NCI-H345 treated with DMSO at 0.1 percent for 48 hours (cell line): ENCODE measurements around the gene PLPP3.

Source experiments
- DNase-seq: peaks from one replicate; lab custom pipeline; 2025; ENCODE audit not compliant: unreplicated experiment; lab: John Stamatoyannopoulos, UW

PLPP3 gene

DNA sequence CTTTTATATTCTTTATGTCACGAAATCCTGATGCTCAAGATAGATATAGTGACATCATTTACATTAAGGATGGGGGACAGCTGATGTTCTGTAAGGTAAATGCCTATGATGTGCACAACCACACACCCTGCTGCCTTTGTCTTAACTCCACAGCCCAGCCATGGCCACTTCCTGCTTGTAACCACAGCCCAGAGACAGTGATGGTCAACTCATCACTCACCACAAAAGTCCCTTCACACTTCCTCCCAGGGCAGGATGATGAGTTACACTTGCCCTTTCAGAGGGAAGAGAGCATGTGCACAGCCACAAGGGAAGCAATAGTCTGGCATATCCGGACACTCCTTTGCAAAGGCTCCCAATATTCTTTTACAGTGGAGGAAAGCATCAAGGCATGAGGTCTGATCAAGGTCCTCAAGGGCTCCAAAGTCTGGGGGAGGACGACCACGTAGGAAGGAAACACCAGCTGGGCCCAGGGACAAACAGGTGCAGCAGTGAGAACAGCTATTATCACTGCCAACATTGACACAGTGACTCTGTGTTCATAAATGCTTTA is 53.8 kb downstream of the PLPP3 start:
- no peak for DNase-seq

DNA sequence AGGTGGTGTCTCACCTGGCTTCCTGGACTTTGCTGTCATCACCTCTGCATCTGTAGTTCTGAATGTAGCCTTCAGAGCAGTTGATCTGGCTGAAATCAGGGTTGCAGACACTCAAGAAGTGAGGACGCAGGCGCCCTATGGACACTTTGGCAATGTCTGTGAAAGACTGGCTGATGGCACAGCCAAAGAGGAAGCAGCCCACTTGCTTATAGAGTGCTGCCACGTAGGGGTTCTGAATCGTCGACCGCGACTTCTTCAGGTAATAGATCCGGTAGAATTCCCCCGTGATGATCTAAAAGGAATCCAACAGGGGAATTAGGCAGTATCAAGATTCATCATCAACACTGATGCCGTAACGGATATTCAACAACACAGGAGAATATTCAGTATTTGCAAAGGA is 55.1 kb downstream of the PLPP3 start:
- DNase-seq: no peak

DNA sequence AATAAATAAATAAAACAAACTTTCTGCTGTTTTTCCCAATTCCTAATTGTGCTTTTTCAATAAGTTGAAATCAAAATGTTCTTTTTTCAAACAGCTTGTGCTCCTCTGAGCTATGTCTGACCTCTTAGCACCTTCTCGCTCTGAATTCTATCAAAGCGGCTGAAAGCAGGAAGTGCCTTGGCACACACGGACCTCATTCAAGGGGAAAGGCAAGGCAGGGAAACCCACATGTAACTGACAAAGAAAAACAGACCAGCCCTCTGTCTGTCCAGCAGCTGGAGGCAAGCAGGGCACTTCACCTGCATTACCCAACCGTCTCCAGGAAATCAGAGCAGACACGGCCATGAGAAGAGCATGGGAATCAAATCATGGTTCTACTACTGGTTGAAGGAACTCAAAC is 56.7 kb downstream of the PLPP3 start:
- no peak for DNase-seq

DNA sequence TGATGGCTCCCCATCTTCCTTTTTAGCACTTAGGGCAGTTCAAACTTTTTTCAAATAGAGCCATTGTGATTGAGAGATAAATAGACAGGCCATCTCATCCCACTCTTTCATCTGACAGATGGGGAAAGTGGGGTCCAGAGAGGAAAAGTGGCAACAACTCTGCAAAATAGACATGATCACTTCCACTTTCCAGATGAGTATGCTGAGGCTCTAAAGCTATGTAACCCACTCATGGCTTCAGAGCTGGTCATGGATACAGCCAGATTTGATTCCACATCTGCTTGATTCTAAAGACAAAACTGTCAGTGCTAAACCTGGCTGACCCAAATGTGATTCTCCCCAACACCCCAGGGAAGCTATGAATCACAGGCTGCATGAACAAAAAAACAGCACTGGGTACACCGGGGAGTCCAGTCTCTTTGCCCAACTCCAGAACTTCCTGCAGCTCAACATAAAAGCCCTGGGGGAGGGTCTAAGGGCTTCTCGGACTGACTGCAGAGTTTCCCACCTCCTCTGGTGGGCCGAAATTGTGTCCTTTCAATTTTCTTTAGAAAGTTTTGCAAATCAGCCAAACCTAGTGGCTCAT is 59.3 kb downstream of the PLPP3 start:
- DNase-seq: no peak

DNA sequence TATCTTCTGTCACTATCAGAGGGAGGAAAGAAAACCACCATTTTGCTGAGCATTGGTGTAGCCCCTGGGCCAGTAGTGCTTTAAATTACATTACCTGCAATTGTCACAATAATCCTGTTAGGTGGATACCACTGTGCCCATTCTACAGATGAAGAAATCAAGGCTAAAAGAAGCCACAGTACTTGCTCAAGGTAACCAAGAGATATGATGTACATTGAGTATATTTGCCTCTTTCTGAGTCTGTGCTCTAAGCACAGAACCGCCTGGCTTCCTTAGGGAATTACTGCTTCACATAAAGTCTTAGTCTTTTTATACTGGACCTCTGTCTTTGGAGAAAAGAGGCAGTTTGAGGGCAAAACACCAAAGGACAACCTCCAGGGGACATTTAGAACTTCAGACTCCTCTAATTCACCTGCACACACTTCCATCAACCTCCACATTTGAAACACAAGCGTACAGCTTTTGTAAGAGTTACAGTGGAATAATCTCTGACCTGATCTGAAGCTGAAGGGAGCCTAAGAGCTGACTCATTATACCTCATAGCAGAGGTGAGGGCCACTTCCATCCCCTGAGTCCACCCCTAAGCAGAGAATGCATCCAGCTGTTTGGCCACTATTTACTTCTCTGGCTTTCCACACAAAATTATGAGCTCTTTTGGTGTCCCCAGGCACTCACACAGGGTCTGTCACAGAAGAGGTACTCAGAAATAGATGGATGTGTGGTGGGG is 61.8 kb downstream of the PLPP3 start:
- no peak for DNase-seq

DNA sequence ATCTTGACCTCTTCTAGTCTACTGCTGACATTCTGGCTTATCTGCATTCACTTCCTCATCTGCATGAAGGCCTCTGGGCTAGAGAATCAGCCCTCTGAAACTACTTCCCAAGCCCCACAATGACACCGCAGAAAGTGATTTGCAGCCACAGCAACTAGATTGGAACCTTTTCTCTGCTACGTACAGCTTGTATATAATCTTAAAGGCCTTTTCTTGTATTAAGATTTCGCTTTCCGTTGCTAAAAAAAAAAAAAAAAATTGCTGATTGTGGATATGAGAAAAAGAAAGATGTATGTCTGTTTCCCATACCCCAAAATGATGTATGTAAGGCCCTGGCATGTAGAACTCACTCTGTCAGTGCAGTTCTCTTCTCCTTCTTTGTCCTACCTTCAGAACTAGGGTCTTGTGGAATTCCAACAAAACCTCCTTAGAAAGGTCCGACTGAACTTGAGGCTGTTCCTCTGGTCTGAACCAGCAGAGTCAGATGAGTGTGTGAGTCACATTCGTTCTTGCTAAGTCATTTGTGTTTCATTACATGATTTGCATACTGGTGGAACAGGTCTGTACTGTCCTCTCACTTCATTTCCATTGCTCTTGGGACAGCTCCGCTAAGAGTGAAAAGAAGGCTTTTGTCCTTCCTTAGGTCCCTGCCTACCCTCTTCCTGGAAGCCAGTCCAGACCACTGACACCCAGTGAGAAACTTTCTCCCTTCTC is 62.7 kb downstream of the PLPP3 start:
- DNase-seq: peak; percentile 27

DNA sequence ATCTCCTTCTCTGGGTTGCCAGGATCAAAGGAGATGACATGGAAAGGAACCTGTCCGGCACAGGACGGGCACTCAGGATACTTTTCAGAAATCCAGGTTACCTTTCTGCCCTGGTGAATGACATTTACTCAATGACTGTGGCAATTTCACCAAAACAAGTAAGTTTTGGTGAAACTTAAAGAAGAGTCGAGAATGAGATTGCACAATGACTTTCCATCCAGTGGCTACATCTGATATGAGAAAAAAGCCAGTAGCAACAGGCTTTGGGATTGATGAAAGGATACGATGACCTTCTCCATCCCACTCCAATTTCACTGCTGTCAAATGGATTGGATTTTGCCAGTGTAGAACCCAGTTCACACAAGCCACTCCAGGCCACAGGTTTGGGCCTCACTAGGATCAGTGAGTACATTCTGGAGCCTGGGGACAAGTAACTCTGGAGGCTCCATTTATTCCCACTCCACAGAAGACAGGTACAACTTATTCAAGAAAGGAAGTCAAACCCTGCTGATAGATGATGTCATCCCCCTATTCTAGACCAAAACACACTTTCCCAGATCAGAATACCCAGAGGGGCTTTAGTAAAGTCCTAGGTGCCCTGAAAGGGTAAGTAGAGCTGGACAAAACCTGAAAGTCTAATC is 63.3 kb downstream of the PLPP3 start:
- DNase-seq: no peak

DNA sequence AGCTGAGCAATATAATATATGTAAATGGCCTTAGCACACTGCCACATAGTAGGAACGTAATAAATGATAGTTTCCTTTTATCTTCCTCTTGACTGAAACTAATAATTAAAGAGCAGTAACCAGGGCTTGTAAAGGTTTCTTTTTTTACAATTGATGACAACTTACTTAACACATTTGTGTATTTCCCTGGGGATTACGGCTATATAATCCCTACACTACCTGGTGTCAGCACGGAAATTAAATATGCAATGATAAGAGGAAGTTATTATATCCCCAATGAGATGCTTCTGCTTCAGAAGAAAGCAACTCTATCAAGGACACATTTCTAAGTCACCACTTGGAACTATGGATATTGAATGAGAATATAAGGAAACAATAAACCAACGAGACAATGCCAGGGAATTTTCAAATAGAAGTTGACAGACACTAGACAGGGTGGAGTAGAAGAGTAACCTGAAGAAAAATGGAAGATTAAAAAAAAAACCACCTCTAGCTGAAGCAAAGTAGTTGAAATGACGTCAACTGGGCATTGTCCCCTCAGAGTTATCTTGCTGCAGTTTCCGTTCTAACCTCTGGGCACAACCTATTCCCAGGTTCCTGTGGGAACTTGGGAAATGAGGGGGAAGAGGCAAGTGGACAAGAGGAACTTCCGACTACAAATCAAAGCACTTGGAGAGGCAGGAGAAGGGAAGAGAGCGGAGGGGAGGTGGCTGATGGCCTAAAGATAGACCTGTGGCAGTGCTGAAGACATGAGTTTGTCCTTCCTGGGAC is 66.5 kb downstream of the PLPP3 start:
- DNase-seq: no peak

DNA sequence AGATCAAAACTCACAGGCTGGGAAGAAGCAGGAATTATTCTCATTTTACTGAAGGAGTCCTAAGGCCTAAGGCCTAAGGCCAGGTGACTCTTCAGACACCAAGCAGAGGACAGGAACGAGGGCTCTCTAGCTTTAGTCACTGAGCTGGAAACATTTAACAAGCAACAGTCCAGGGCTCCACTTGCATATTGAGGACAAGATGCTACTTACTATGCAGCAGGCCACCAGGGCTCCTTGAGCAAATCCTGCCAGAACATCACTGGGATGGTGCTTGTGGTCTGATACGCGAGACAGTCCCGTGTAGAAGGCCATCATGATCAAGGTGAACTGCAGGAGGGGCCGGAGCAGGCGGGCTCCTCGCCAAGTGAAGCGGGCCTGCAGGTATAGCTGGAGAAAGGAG is 67.6 kb downstream of the PLPP3 start:
- no peak for DNase-seq

DNA sequence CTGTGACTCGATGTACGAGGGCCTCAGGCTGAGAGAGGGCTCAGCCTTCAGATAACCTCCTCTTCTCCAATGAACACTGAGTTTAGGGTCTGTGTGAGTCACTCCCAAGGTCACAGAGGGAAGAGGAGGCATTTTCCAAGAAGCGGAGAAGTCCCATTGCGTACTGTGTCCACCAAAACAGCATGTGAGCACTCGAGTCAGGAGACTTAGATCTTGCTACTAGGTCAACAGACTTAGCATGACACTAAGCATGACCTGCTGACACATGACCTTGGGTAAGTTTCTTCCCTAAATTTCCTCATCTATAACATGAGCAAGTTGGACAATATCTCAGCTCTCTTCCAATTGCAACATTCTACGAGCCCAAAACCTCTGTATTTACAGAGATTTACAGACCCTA is 68.0 kb downstream of the PLPP3 start:
- no peak for DNase-seq

DNA sequence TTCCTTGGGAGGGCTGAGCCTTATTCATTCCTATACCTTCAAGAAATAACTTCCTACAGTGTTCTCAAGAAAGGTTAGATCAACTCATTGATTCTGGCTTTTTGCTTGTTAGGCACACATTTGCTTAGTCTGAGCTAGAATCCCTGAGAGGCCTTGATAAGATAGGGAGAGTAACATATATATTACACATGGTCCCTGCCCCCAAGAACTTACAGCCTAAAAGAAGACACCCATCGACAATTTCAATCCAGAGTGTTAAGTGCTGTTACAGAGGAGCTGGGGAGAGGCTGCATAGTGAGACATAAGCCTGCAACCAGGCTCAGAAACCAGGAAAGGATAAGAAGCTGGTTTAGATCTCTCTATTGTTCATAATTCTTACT is 68.7 kb downstream of the PLPP3 start:
- no peak for DNase-seq

DNA sequence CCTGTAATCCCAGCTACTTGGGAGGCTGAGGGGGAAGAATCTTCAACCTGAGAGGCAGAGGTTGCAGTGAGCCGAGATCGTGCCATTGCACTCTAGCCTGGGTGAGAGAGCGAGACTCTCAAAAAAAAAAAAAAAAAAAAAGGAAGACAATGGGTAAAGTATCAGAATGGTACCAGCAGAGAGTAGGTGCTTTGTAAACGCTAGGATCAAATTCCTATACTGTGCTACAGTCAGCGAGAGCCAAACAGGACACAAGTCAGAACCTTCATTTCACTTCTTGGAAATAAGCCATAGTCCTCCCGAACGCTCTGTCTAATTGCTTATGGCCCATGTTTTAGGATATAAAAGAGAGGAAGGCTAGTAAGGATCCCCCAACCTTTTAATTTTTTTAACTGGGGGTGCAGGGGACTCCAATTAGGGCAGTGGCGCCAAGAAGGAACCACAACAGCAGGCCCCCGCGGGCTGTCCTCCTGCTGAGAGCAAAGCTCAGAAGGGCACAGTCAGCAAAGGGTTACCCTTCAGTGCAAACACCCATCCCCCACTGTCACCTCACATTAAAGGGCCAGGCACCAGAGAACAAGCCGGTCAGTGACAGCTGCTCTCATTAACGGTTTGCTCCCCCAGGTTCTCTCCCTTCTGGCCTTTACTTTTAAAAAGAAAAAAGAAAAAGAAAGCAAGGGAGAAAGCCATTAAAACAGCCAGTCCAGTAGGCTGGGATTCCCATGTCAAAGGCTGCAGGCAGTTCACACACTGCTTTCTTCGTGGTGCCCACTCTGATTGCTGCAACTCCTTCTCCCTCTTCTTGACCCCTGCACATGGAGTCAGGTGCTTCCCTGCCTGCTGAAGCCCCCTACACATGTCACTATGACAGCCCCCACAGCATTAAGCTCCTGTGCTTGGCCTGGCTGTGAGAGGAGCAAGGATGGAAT is 69.4 kb downstream of the PLPP3 start:
- no peak for DNase-seq

DNA sequence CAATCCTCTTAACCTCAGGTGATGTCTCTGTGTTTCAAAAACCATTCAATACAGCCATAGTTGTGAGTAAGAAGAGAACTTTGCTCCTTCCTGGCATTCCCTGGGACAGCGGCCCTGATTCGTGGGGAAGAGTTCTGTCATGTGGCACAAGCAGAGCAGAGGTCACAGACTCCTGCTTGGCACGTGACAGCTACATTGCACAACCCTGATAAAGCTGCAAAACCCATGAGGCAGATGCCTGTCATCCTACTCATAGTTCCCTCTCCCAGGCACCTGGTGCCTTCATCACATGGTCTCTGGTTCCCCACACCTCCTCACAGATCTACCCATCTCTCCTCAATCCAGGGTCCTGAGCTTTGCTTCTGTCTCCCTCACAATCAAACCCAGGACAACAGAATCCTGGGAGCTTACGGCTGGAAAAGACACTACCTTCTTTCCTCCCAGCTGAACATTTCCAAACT is 70.8 kb downstream of the PLPP3 start:
- DNase-seq: no peak

DNA sequence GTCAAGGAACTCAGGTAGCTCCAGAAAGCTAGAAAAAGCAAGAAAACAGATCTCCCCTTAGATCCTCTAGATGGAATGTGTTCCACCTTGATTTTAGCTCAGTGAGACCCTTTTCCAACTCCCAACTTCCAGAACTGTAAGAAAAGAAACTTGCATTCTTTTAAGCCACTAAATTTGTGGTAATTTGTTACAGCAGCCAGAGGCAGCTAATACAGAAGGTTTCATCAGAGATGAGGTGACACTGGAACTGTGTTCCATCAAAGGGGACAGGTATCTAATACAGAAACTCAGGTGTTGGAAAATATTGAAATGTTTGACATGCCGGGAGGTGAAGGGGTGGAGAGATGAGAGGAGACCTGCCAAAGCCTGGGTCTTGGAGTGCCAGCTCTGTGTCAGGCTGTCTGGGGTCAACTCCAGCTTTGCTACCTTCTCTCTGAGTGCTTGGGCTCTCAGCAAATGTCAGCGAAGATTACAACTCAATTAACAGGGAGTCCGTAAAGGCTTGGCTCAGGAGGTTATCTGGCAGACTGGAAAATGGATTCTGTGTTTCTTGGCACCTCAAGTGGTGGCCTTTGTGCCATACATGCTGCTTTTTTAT is 71.3 kb downstream of the PLPP3 start:
- DNase-seq: no peak

DNA sequence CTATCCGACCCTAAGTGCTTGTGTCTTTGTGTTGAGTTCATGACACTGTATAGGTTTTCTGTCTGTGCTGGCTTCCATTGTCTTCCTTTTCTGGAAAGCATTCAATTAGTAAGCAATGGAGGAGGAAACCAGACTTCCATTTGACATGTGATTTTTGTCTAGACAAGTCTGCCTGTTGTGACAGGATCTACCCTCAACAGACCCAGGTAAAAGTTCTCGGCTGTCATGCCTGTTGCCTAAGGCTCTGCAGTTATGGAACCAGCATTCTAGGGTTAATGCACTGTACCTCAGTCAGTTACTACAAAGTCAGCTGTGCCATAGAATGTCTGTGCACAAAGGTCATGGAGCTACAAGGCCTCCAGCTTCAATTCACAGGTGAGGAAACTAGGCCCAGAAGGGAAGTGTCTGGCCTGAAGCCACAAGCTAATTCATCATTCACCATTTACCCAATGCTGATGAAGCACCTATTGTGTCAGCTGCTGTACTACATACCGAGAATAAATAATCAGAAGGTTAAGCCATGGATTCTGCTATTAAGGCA is 72.3 kb downstream of the PLPP3 start:
- DNase-seq: no peak

DNA sequence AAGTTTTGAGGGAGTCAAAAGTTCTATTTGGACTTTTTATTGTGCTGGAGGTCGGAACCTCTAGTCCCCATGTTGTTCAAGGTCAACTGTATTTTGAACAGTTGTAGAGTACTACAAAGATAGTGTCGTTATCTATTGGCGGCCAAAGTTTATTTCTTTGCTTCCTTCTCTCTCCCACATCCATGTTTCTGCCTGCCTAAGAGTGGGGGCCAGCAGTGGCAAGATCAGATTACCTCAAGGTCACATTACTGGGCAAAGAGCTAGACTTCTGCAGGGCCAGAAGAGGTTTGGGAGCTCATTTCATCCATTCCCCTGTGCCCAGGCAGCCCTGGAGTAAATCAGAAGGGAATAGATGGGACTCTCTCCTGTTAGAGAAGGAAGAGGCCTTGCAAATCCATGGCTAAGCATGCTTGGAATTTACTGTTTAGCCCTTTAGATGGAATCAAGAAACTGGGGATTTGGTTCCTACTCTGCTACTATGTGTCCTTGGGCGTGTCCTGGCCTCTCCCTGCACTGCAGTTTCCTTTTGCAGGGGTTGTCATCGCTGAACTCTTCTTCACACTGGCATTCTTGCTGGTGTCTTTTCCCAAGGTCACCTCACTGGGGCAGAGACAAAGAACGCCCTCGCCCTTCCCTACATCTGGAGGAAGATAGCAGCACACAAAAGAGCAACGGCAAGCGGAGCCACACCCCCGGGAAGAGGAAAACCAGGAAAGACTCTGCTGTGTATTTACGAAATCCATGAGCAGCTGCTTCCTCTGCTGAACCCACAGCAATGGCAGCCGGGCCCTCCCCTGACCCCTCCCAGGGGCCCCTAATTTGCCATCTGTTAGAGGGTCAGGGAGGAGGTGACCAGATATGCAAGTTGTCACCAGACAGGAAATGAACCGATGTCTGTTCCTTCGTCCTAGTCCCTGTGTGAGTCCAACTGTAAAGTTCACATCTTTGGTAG is 73.3 kb downstream of the PLPP3 start:
- DNase-seq: no peak

DNA sequence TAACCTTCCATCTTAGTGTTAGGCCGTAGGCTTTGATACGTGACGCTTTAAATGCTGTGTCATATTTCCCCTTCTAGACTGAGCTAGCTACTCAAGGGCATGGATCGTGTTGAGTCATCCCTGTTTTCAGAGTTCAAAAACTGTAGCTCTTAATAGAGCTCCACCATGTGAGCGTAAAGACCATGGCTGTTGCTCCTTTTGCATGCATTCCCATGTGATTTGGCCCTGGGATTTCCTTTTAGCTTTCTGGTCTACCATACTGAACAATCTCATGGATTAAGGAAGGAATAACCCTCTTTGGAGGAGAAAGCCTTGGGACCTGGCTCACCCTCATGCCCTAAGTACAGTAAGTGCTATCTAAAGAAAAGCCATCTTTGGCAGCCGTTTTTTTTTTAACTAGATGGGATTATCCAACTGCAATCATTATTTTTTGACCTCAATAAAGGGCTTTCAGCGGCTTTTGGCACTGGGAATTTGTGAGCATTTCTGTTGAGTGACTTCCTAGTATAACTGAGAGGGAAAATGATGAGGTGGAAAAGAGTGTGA is 76.6 kb downstream of the PLPP3 start:
- DNase-seq: no peak

DNA sequence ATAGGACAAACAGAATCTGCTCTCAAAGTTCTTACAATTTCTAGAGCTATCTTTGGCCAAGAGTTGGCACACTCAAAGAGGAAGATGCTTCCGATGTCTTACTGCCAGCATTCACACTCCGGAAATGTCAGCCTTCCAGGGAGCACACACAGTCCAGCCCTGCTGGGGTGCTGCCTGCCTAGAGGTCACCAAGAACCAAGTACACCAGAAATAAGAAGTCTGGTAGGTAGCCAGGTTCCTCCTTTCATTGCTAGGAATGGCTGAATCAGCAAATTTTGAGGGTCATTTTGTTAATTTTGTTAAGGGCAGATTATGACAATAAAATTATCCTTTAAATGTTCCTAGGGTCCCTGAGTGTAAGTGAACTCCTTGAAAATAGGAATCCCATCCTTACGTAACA is 77.5 kb downstream of the PLPP3 start:
- no peak for DNase-seq
